HepG2 (cell line): ENCODE data around the gene SNN. TPM values are rescaled to one million over a fixed set of nuclear protein-coding genes. Genes with fewer than 3 reads are reported as not detected.
A peak's percentile ranks its signal among the peaks of the same experiment; 100 is the strongest.

Experiments
- EED ChIP-seq: sonication (generic); formaldehyde crosslinking; IDR thresholded peaks from 2 replicates; pipeline ENCODE4 v1.5.0; 2020; ENCODE audit warnings: mild to moderate bottlenecking, missing genetic modification reagents
- ELF3 ChIP-seq: IDR thresholded peaks from 2 replicates; pipeline ENCODE4 v1.6.1; 2016; ENCODE audit warnings: missing genetic modification reagents, missing compliant biosample characterization
- HOXA5 ChIP-seq: sonication (generic); formaldehyde crosslinking; IDR thresholded peaks from 2 replicates; pipeline ENCODE4 v1.4.0; 2020; ENCODE audit warnings: missing genetic modification reagents
- KLF6 ChIP-seq: IDR thresholded peaks from 2 replicates; pipeline ENCODE4 v1.8.0; 2016; ENCODE audit warnings: missing biosample characterization, missing genetic modification reagents
- MTA3 ChIP-seq: sonication (generic); formaldehyde crosslinking; IDR thresholded peaks from 2 replicates; pipeline ENCODE4 v1.4.0; 2020; ENCODE audit warnings: missing genetic modification reagents
- RARA ChIP-seq: IDR thresholded peaks from 2 replicates; pipeline ENCODE4 v1.6.1; 2016; ENCODE audit warnings: missing genetic modification reagents, missing compliant biosample characterization
- REL ChIP-seq: sonication (generic); formaldehyde crosslinking; conservative IDR thresholded peaks from 2 replicates; pipeline ENCODE4 v1.8.0; 2022; ENCODE audit warnings: mild to moderate bottlenecking, missing genetic modification reagents, moderate library complexity
- SALL1 ChIP-seq: sonication (generic); formaldehyde crosslinking; IDR thresholded peaks from 2 replicates; pipeline ENCODE4 v1.8.0; 2022; ENCODE audit warnings: mild to moderate bottlenecking, missing genetic modification reagents
- TFDP1 ChIP-seq: IDR thresholded peaks from 2 replicates; pipeline ENCODE4 v1.6.1; 2016; ENCODE audit warnings: missing compliant biosample characterization, missing genetic modification reagents, borderline replicate concordance
- U2AF2 ChIP-seq: fragments of 200-400 bp; formaldehyde crosslinking; IDR thresholded peaks from 2 replicates; pipeline ENCODE4 v1.6.1; 2017; ENCODE audit warnings: low read depth, mild to moderate bottlenecking, low read length
- ZBTB1 ChIP-seq: sonication (generic); formaldehyde crosslinking; IDR thresholded peaks from 2 replicates; pipeline ENCODE4 v1.4.0; 2020; ENCODE audit warnings: missing genetic modification reagents, borderline replicate concordance
- ZBTB34 ChIP-seq: sonication (generic); formaldehyde crosslinking; IDR thresholded peaks from 2 replicates; pipeline ENCODE4 v1.8.0; 2022; ENCODE audit warnings: mild to moderate bottlenecking, missing genetic modification reagents
- ZBTB38 ChIP-seq: sonication (generic); formaldehyde crosslinking; IDR thresholded peaks from 2 replicates; pipeline ENCODE4 v1.5.1; 2020; ENCODE audit warnings: mild to moderate bottlenecking, missing genetic modification reagents
- ZNF281 ChIP-seq: sonication (generic); formaldehyde crosslinking; IDR thresholded peaks from 2 replicates; pipeline ENCODE4 v1.4.0; 2020; ENCODE audit warnings: missing genetic modification reagents, borderline replicate concordance
- ZNF547 ChIP-seq: sonication (generic); formaldehyde crosslinking; IDR thresholded peaks from 2 replicates; pipeline ENCODE4 v1.5.1; 2020; ENCODE audit warnings: mild to moderate bottlenecking, missing genetic modification reagents
- ZNF589 ChIP-seq: sonication (generic); formaldehyde crosslinking; conservative IDR thresholded peaks from 2 replicates; pipeline ENCODE4 v1.8.0; 2022; ENCODE audit warnings: mild to moderate bottlenecking, moderate library complexity, missing genetic modification reagents
- ZNF850 ChIP-seq: sonication (generic); formaldehyde crosslinking; conservative IDR thresholded peaks from 2 replicates; pipeline ENCODE4 v1.9.0; 2021; ENCODE audit warnings: mild to moderate bottlenecking, missing genetic modification reagents
- ZNF883 ChIP-seq: sonication (generic); formaldehyde crosslinking; IDR thresholded peaks from 2 replicates; pipeline ENCODE4 v1.5.1; 2020; ENCODE audit warnings: mild to moderate bottlenecking, missing genetic modification reagents; ENCODE audit errors: not compliant biosample characterization
- polyA plus RNA-seq, 8 experiments: library from polyadenylated mRNA; depleted of rRNA in 3 of 8; stranded (reverse) in 7 of 8; unstranded in 1 of 8; fragments of >200 nt; fragmentation: Illumina TruSeq in 4 of 8; extraction: Trizol in 4 of 8; gene quantifications; 2 replicates each; pipeline versions ENCODE4 v1.2.1 to v1.2.3, GENCODE V29; 2011 to 2016; ENCODE audit warnings: low read depth in 4 of 8, missing spikeins in 1 of 8, mixed read lengths in 1 of 8; ENCODE audit not compliant: insufficient read depth in 1 of 8
- total RNA-seq, 5 experiments: library from RNA; depleted of rRNA; stranded (reverse); fragments of >200 nt; fragmentation: Illumina TruSeq; extraction: Trizol; gene quantifications; 2 replicates each; pipeline ENCODE4 v1.2.3, GENCODE V29; 2016; ENCODE audit warnings: low read depth in 1 of 5
- TF ChIP-seq, protein P1 (sequence below): IDR thresholded peaks from 2 replicates; pipeline ENCODE4 v1.6.1; 2016
- TF ChIP-seq, protein P2 (sequence below): sonication (generic); formaldehyde crosslinking; conservative IDR thresholded peaks from 2 replicates; pipeline ENCODE4 v1.4.0; 2020; ENCODE audit warnings: missing genetic modification reagents

SNN gene
- total and polyA plus RNA-seq, 2 of the 13 experiments (the other 11 are each of a cell fraction or from before 2014, with no cell fraction given): 5.2 to 8.4 TPM

- no peak for TF ChIP-seq ZNF281 (CRISPR knock-in tag)
- TF ChIP-seq ZBTB34 (CRISPR knock-in tag): 0 out of 2 replicates have a peak, but pooled peaks have one; percentile 35
- TF ChIP-seq KLF6 (CRISPR knock-in tag): peak; percentile 85; the same call in 1 of the 2 replicates
- TF ChIP-seq, protein P1, sequence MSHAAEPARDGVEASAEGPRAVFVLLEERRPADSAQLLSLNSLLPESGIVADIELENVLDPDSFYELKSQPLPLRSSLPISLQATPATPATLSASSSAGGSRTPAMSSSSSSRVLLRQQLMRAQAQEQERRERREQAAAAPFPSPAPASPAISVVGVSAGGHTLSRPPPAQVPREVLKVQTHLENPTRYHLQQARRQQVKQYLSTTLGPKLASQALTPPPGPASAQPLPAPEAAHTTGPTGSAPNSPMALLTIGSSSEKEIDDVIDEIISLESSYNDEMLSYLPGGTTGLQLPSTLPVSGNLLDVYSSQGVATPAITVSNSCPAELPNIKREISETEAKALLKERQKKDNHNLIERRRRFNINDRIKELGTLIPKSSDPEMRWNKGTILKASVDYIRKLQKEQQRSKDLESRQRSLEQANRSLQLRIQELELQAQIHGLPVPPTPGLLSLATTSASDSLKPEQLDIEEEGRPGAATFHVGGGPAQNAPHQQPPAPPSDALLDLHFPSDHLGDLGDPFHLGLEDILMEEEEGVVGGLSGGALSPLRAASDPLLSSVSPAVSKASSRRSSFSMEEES (CRISPR knock-in tag): no peak
- 0 out of 2 replicates have a peak, but pooled peaks have one; percentile 28 for TF ChIP-seq ELF3 (CRISPR knock-in tag)
- TF ChIP-seq SALL1: no peak
- no peak for TF ChIP-seq ZNF850 (CRISPR knock-in tag)
- peak; percentile 52; the same call in 1 of the 2 replicates for TF ChIP-seq HOXA5
- TF ChIP-seq ZBTB38 (CRISPR knock-in tag): no peak
- no peak for TF ChIP-seq EED (CRISPR knock-in tag)
- TF ChIP-seq TFDP1 (CRISPR knock-in tag): no peak
- TF ChIP-seq ZBTB1 (CRISPR knock-in tag): no peak
- no peak for TF ChIP-seq U2AF2
- TF ChIP-seq, protein P2, sequence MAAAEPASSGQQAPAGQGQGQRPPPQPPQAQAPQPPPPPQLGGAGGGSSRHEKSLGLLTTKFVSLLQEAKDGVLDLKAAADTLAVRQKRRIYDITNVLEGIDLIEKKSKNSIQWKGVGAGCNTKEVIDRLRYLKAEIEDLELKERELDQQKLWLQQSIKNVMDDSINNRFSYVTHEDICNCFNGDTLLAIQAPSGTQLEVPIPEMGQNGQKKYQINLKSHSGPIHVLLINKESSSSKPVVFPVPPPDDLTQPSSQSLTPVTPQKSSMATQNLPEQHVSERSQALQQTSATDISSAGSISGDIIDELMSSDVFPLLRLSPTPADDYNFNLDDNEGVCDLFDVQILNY (CRISPR knock-in tag): no peak
- no peak for TF ChIP-seq MTA3 (CRISPR knock-in tag)
- no peak for TF ChIP-seq ZNF883 (CRISPR knock-in tag)
- no peak for TF ChIP-seq ZNF589 (CRISPR knock-in tag)
- peak; percentile 63 for TF ChIP-seq RARA (CRISPR knock-in tag)
- TF ChIP-seq REL (CRISPR knock-in tag): no peak
- no peak for TF ChIP-seq ZNF547 (CRISPR knock-in tag)
Measured at GRCh38 chr16:11700264-11701029, 32.2 kb downstream of the SNN start (continued).
